ENCODE results near the gene FLAD1.

- TF ChIP-seq POLR2AphosphoS5 (IDR thresholded peaks at IDR 0.05; ENCODE audit: borderline replicate concordance, low read depth, low read length) (no peak), EZH2 (IDR thresholded peaks at IDR 0.05) (no peak)
Observed at GRCh38 chr1:154969860-154970452, 13.2 kb upstream of the FLAD1 start.

Measured in SK-N-MC (cell line).